DOHH2 (cell line): ENCODE measurements around the gene PCBP3.

ENCODE experiments used
- EZH2phosphoT487 ChIP-seq: fragments of 200-600 bp; sonication (generic); IDR thresholded peaks from 2 replicates; pipeline ENCODE4 v1.6.1; 2017; ENCODE audit warnings: borderline replicate concordance, mild to moderate bottlenecking, antibody characterized with exemption, low read length, moderate library complexity, mixed read lengths
- TF ChIP-seq, protein P1 (sequence below): fragments of 200-600 bp; sonication (generic); IDR thresholded peaks from one replicate; pipeline ENCODE4 v1.5.1; 2014; ENCODE audit warnings: antibody characterized with exemption, mild to moderate bottlenecking, low read depth, low read length; ENCODE audit not compliant: poor library complexity, severe bottlenecking

DNA sequence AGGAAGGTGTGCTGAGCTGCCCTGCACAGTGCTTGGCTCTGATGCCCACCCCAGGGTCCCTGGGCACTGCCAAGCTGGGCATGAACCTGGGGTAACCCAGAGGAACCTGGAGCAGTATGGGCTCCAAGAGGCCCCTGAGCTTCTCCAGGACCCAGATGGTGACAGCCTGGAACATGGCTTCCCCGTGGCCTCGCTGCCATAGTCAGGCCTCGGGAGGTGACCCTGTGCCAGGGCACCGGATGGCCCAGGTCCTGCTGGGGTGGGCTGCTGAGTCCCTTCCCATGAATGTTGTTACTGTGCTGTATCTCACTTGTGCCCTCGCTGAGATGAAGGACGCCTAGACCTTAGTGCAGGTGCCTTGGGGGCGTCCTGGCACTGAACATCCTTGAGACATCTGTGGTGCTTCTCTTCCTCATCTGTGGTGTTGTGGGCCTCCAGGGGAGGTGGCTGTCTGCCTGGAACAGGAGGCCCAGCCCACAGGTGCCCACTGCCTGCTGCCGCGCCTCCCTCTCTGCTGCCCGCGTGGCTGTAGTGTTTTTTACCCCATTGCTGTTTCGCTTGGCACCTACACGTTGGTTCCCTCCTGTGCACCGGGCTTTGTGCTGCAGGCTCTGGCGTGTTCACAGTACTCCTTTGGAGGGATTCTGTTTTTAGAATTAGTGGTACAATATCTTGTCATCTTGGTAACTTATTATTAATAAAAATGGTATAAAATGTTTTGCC lies 160.3 kb downstream of the PCBP3 start:
- TF ChIP-seq, protein P1, sequence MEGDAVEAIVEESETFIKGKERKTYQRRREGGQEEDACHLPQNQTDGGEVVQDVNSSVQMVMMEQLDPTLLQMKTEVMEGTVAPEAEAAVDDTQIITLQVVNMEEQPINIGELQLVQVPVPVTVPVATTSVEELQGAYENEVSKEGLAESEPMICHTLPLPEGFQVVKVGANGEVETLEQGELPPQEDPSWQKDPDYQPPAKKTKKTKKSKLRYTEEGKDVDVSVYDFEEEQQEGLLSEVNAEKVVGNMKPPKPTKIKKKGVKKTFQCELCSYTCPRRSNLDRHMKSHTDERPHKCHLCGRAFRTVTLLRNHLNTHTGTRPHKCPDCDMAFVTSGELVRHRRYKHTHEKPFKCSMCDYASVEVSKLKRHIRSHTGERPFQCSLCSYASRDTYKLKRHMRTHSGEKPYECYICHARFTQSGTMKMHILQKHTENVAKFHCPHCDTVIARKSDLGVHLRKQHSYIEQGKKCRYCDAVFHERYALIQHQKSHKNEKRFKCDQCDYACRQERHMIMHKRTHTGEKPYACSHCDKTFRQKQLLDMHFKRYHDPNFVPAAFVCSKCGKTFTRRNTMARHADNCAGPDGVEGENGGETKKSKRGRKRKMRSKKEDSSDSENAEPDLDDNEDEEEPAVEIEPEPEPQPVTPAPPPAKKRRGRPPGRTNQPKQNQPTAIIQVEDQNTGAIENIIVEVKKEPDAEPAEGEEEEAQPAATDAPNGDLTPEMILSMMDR, result no peak
- no peak for TF ChIP-seq EZH2phosphoT487
